ENCODE data around the gene ZNF492.
"Not testable (repeated sequence)": the region's sequence is repeated elsewhere in the genome, so short reads cannot be mapped to it uniquely, and the experiment has no call there.

ZNF492 gene

GRCh38 chr19:22633706-22634449 lies at the start of gene ZNF492:
TSS of gene ZNF492 (plus strand) at chr19:22634324. CDS start at chr19:22653400, 19,076 bp downstream.
- not testable (repeated sequence) for DNase-seq

DNA sequence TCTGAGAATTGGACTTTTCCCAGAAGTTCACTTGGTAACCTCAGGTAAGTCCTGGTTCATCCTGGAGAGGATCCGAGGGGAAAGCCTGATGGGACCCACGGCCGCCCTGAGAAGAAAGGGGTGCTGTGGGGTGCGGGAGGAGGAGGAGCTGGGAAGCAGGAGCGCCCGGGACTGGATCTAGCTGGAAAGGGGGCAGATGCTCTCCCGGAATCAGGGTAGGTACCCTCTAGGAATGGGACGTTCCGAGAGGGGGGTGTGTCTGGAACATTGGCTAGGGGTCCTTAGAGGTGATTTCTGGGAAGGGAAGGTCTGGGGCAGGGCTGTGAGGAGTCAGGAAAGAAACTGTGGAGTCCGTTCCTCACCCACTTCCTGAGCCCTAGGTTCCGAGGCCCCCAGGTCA lies 38.7 kb upstream of the ZNF492 start:
- DNase-seq = no peak

- DNase-seq = no peak
These were observed 38.2 kb upstream of the ZNF492 start for GRCh38 chr19:22595918-22596341.

- no peak for DNase-seq
These were observed 33.2 kb upstream of the ZNF492 start for GRCh38 chr19:22600690-22601648.

- no peak for DNase-seq
These were observed 32.1 kb upstream of the ZNF492 start for GRCh38 chr19:22601906-22602630.

GRCh38 chr19:22602631-22603272 lies 31.4 kb upstream of the ZNF492 start:
- no peak for DNase-seq

GRCh38 chr19:22603518-22604440 lies 30.3 kb upstream of the ZNF492 start:
- no peak for DNase-seq

GRCh38 chr19:22604571-22605274 lies 29.4 kb upstream of the ZNF492 start:
- DNase-seq = no peak

- no peak for DNase-seq
These were observed 28.6 kb upstream of the ZNF492 start for GRCh38 chr19:22605275-22606211.

DNA sequence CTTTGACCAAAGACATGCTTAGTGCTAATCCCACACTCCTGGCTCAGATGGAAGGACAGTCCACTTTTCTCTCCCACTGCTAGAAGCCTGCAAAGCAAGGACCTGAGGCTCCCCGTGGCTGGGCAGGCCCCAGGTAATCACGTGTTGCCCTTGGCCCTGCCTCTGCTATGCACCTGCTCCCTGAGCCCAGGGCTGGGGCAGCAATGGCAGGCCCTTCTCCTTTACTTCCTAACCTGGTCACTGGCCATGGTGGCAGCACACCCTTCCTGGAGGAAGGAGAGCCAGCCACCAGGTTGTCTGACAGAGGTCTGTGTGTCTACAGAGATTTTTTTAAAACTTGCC lies 27.9 kb upstream of the ZNF492 start:
- no peak for DNase-seq

- no peak for DNase-seq
These were observed 27.0 kb upstream of the ZNF492 start for GRCh38 chr19:22606954-22607652.

GRCh38 chr19:22607653-22608430 lies 26.3 kb upstream of the ZNF492 start:
- no peak for DNase-seq

- no peak for DNase-seq
These were observed 25.7 kb upstream of the ZNF492 start for GRCh38 chr19:22608441-22608840.

DNA sequence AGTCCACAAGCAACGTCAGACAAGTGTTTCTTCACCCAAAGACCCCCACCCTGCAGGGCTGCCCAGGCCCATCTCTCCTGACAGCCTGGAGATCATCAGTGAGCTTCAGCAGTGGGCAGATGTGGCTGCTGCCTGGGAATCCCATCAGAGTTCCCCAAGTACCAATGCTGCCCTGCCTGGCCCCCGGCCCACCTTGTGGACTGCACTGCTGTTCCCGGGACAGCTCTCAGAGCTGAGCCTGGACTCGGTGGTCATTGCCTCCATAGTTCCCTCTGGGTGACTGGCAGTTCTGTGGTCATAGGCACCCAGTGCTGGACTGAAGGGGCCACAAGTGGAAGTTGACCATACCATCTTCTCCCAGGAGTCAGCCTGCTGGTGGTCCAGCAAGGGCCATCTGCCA lies 24.5 kb upstream of the ZNF492 start:
- no peak for DNase-seq

DNA sequence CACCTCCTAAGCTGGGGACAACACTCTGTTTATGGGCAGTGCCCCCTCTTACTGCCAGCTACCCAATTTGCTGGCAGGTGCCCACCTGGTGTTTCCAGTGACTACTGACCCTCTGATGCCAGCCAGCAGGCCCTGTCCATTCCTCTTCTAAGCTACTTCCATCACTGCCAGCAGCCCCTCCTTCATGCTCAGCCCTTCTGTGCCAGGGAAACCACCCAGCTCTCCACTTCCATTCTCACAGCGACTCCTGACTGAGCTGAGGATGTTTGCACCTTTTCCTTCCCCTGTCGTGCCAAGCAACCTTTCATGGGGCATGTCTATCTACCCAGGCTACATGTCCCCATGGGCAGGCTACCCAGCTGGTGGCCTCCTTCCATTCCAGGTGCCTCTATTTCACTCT lies 24.0 kb upstream of the ZNF492 start:
- no peak for DNase-seq

DNA sequence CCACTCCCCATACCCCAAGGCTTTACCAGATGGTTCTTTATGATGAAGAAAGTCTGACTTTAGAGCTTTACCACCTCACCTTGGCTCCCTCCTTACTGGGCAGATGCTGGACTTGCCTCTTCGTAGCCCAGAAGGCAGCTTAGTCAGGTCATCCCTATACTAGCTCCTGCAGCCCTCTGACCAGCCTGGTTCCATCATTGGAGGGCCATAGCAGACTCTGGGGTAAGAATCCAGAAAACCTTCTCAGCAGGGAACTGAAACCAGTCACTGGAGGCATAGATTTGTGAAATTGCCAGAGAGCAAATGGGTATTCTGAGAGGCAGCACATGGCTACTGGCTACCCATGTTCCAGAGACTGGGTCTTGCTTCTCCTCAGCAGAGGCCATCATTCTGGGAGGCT lies 21.8 kb upstream of the ZNF492 start:
- DNase-seq = no peak

DNA sequence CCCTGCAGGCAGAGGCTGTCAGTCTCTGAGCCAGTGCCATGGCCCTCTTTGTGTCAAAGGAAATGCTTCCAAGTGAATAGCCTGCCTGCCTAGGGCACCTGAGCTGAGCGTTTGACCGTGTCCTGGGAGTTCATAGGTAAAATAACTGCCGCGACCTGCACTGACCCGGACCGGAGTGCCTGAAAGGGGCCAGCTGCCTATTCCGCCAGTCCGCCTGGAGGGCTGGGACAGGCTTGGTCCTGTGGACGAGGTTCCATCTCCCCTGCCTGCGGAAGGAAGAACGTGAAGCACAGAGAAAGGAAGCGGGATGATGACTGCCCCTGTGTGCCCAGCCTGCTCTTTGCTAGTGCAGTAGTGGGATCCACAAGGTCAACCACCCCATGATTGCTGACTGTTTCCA lies 17.5 kb upstream of the ZNF492 start:
- no peak for DNase-seq

GRCh38 chr19:22617181-22617580 lies 16.9 kb upstream of the ZNF492 start:
- DNase-seq = not testable (repeated sequence)

All from islet precursor cell (in vitro differentiated cells).